NCI-H2196 (cell line): ENCODE data around the gene ESYT1.

Experiments used
- DNase-seq: peaks from one replicate; lab custom pipeline; 2025; ENCODE audit not compliant: unreplicated experiment; lab: John Stamatoyannopoulos, UW

The ESYT1 gene

GRCh38 chr12:56128670-56129205, 671 bp downstream of the ESYT1 start:
- DNase-seq: no peak

GRCh38 chr12:56129206-56129941, 1.3 kb downstream of the ESYT1 start:
- no peak for DNase-seq

GRCh38 chr12:56129942-56130495, 2.0 kb downstream of the ESYT1 start:
- no peak for DNase-seq

GRCh38 chr12:56130876-56131275, 2.8 kb downstream of the ESYT1 start:
- DNase-seq: no peak

- no peak for DNase-seq
Measured at GRCh38 chr12:56134897-56135296, 6.8 kb downstream of the ESYT1 start.

GRCh38 chr12:56137853-56138571, 9.9 kb downstream of the ESYT1 start:
- DNase-seq: no peak

GRCh38 chr12:56141946-56142784, 14.1 kb downstream of the ESYT1 start:
- DNase-seq: no peak

- DNase-seq: no peak
Measured at GRCh38 chr12:56143217-56143616, 15.2 kb downstream of the ESYT1 start.

- no peak for DNase-seq
Measured at GRCh38 chr12:56143870-56144269, 15.8 kb downstream of the ESYT1 start.

- DNase-seq: no peak
Measured at GRCh38 chr12:56145217-56145616, 17.1 kb downstream of the ESYT1 start.

- DNase-seq: no peak
Measured at GRCh38 chr12:56146492-56147460, 18.7 kb downstream of the ESYT1 start.

GRCh38 chr12:56150563-56150962, 22.5 kb downstream of the ESYT1 start:
- peak; percentile 31 for DNase-seq

- peak; percentile 70 for DNase-seq
Measured at GRCh38 chr12:56151672-56152131, 23.6 kb downstream of the ESYT1 start.

GRCh38 chr12:56152132-56152755, 24.2 kb downstream of the ESYT1 start, which contains the start of gene MYL6B:
TSS of gene MYL6B (plus strand) at chr12:56152587. CDS start at chr12:56153919, 1,332 bp downstream.
- DNase-seq: peak; percentile 93

GRCh38 chr12:56152756-56153677, 24.9 kb downstream of the ESYT1 start:
- DNase-seq: no peak

- no peak for DNase-seq
Measured at GRCh38 chr12:56153678-56154065, 25.6 kb downstream of the ESYT1 start.

GRCh38 chr12:56154246-56154771, 26.2 kb downstream of the ESYT1 start:
- DNase-seq: no peak

- no peak for DNase-seq
Measured at GRCh38 chr12:56154818-56155217, 26.8 kb downstream of the ESYT1 start.
